Astrocyte (in vitro differentiated cells and primary cell): Measurements from ENCODE around the gene REC114. TPM values are rescaled to one million over a fixed set of nuclear protein-coding genes. Genes with fewer than 3 reads are reported as not detected.

Experiments
- DNase-seq: peaks from one replicate; pipeline ENCODE4 v3.0.0-alpha.2; 2010; ENCODE audit warnings: low read depth
- FAIRE-seq: peaks from 2 replicates; lab custom pipeline; 2011; peaks lifted over from hg19 to GRCh38; lab: Jason Lieb, UNC
- H2AFZ ChIP-seq: 2 replicates; pipeline ENCODE4 v1.6.0; 2012; ENCODE audit warnings: low read depth, low read length, inconsistent platforms
- H3K27ac ChIP-seq: 2 replicates; pipeline ENCODE4 v1.5.1; 2011; ENCODE audit warnings: low read depth, low read length, inconsistent platforms
- H3K27me3 ChIP-seq: 2 replicates; pipeline ENCODE4 v1.6.0; 2011; ENCODE audit warnings: low read length, inconsistent platforms; ENCODE audit not compliant: insufficient read depth
- H3K36me3 ChIP-seq: 2 replicates; pipeline ENCODE4 v1.5.1; 2011; ENCODE audit warnings: low read length, inconsistent platforms; ENCODE audit not compliant: insufficient read depth
- H3K4me1 ChIP-seq: 2 replicates; pipeline ENCODE4 v1.5.1; 2011; ENCODE audit warnings: low read length, inconsistent platforms; ENCODE audit not compliant: insufficient read depth
- H3K4me2 ChIP-seq: 2 replicates; pipeline ENCODE4 v1.6.0; 2012; ENCODE audit warnings: low read length, inconsistent platforms
- H3K4me3 ChIP-seq: 2 replicates; pipeline ENCODE4 v1.5.1; 2011; ENCODE audit warnings: low read depth, mild to moderate bottlenecking, low read length, inconsistent platforms; ENCODE audit not compliant: insufficient read depth
- H3K79me2 ChIP-seq: 2 replicates; pipeline ENCODE4 v1.6.0; 2012; ENCODE audit warnings: mild to moderate bottlenecking, low read length, inconsistent platforms; ENCODE audit not compliant: insufficient read depth
- H3K9ac ChIP-seq: 2 replicates; pipeline ENCODE4 v1.6.0; 2012; ENCODE audit warnings: mild to moderate bottlenecking, low read length, inconsistent platforms
- H3K9me3 ChIP-seq: 2 replicates; pipeline ENCODE4 v1.5.1; 2012; ENCODE audit warnings: low read depth, mild to moderate bottlenecking, low read length, inconsistent platforms; ENCODE audit not compliant: insufficient read depth
- H4K20me1 ChIP-seq: 2 replicates; pipeline ENCODE4 v1.6.0; 2012; ENCODE audit warnings: low read length, inconsistent platforms; ENCODE audit not compliant: insufficient read depth
- H3K27ac Mint-ChIP-seq: one replicate; pipeline ENCODE4 v1.8.0; 2021; ENCODE audit warnings: mild to moderate bottlenecking, mixed read lengths; ENCODE audit not compliant: unreplicated experiment
- H3K27me3 Mint-ChIP-seq: one replicate; pipeline ENCODE4 v1.8.0; 2021; ENCODE audit warnings: low read depth, mixed read lengths; ENCODE audit not compliant: unreplicated experiment
- H3K36me3 Mint-ChIP-seq: one replicate; pipeline ENCODE4 v1.8.0; 2021; ENCODE audit warnings: low read depth, mixed read lengths; ENCODE audit not compliant: unreplicated experiment
- H3K4me1 Mint-ChIP-seq: one replicate; pipeline ENCODE4 v1.8.0; 2021; ENCODE audit warnings: low read depth, mixed read lengths; ENCODE audit not compliant: unreplicated experiment
- H3K4me3 Mint-ChIP-seq: one replicate; pipeline ENCODE4 v1.8.0; 2021; ENCODE audit warnings: mild to moderate bottlenecking, moderate library complexity, mixed read lengths; ENCODE audit not compliant: unreplicated experiment
- H3K9me3 Mint-ChIP-seq: one replicate; pipeline ENCODE4 v1.8.0; 2021; ENCODE audit warnings: mild to moderate bottlenecking, mixed read lengths; ENCODE audit not compliant: unreplicated experiment
- CTCF ChIP-seq: IDR thresholded peaks from 2 replicates; pipeline ENCODE4 v1.5.1; 2011; ENCODE audit warnings: low read depth, mild to moderate bottlenecking, inconsistent platforms, low read length, moderate library complexity; ENCODE audit not compliant: insufficient read depth
- EZH2 ChIP-seq: IDR thresholded peaks from 2 replicates; pipeline ENCODE4 v1.6.1; 2012; ENCODE audit warnings: mild to moderate bottlenecking, low read length, inconsistent platforms; ENCODE audit not compliant: insufficient read depth
- total RNA-seq: library from RNA; stranded (reverse); gene quantifications from 2 replicates; pipeline ENCODE4 v1.2.1, GENCODE V29; 2021

The REC114 gene
- total RNA-seq, 1 donor from 2014 or later = not detected

- no peak for FAIRE-seq
- Histone ChIP-seq H3K9me3 (no peaks in the 10 kb centered on the region), H3K27ac (no peak overlapping the region), H3K9ac (no peak overlapping the region), H3K79me2 (no peaks in the 10 kb centered on the region), H3K4me2 (no peak overlapping the region), H2AFZ (no peak overlapping the region), H3K4me3 (no peak overlapping the region), H3K4me1 (no peaks in the 10 kb centered on the region), H3K27me3 (peaks cover 2% of the 10 kb centered on the region), H3K36me3 (no peaks in the 10 kb centered on the region), H4K20me1 (no peaks in the 10 kb centered on the region)
- no peaks in the 10 kb centered on the region for H3K36me3 Mint-ChIP-seq
- no peak overlapping the region for H3K4me3 Mint-ChIP-seq
- no peaks in the 10 kb centered on the region for H3K9me3 Mint-ChIP-seq
- H3K27ac Mint-ChIP-seq = no peak overlapping the region
- no peak for DNase-seq
- TF ChIP-seq EZH2 (no peak), CTCF (no peak)
- H3K4me1 Mint-ChIP-seq = no peaks in the 10 kb centered on the region
- H3K27me3 Mint-ChIP-seq = no peaks in the 10 kb centered on the region
Measured at GRCh38 chr15:73500696-73501095, 57.7 kb downstream of the REC114 start.

- no peak overlapping the region for H3K9ac ChIP-seq
- Mint-ChIP-seq H3K4me1 (no peaks in the 10 kb centered on the region), H3K4me3 (no peak overlapping the region), H3K27me3 (no peaks in the 10 kb centered on the region), H3K9me3 (no peaks in the 10 kb centered on the region), H3K27ac (no peak overlapping the region), H3K36me3 (no peaks in the 10 kb centered on the region)
- H3K36me3 ChIP-seq = no peaks in the 10 kb centered on the region
- H3K4me1 ChIP-seq = no peaks in the 10 kb centered on the region
- no peak for TF ChIP-seq EZH2
- no peak for TF ChIP-seq CTCF
- H3K4me3 ChIP-seq = no peak overlapping the region
- no peaks in the 10 kb centered on the region for H3K27me3 ChIP-seq
- H3K27ac ChIP-seq = no peak overlapping the region
- H3K4me2 ChIP-seq = no peak overlapping the region
- FAIRE-seq = no peak
- DNase-seq = no peak
- no peaks in the 10 kb centered on the region for H3K79me2 ChIP-seq
- H4K20me1 ChIP-seq = no peaks in the 10 kb centered on the region
- no peaks in the 10 kb centered on the region for H3K9me3 ChIP-seq
- H2AFZ ChIP-seq = no peak overlapping the region
Measured at GRCh38 chr15:73504885-73505284, 61.9 kb downstream of the REC114 start.

- H3K79me2 ChIP-seq = no peaks in the 10 kb centered on the region
- peaks cover 2% of the 10 kb centered on the region for H3K27me3 Mint-ChIP-seq
- H3K9me3 ChIP-seq = no peaks in the 10 kb centered on the region
- H3K36me3 ChIP-seq = no peaks in the 10 kb centered on the region
- H3K4me2 ChIP-seq = no peak overlapping the region
- H3K4me3 Mint-ChIP-seq = no peak overlapping the region
- no peak overlapping the region for H3K27ac ChIP-seq
- DNase-seq (no peak), FAIRE-seq (no peak)
- no peak overlapping the region for H2AFZ ChIP-seq
- no peak overlapping the region for H3K4me3 ChIP-seq
- H3K9ac ChIP-seq = no peak overlapping the region
- H4K20me1 ChIP-seq = no peaks in the 10 kb centered on the region
- H3K4me1 ChIP-seq = no peaks in the 10 kb centered on the region
- no peaks in the 10 kb centered on the region for H3K27me3 ChIP-seq
- H3K27ac Mint-ChIP-seq = no peak overlapping the region
- H3K36me3 Mint-ChIP-seq = no peaks in the 10 kb centered on the region
- TF ChIP-seq EZH2 (no peak), CTCF (no peak)
- H3K9me3 Mint-ChIP-seq = peaks cover 1% of the 10 kb centered on the region
- peaks cover 2% of the 10 kb centered on the region for H3K4me1 Mint-ChIP-seq
Measured at GRCh38 chr15:73515527-73515926, 72.6 kb downstream of the REC114 start.
